Colonic mucosa (tissue), 4 donors: Measurements from ENCODE around the gene DGKZ. TPM values are rescaled to one million over a fixed set of nuclear protein-coding genes. Genes with fewer than 3 reads are reported as not detected.

ENCODE experiments used
- DNase-seq: peaks from one replicate; pipeline ENCODE4 v3.0.0-alpha.2; 2020
- H3K27ac ChIP-seq: fragments of 200-600 bp; one replicate; pipeline ENCODE4 v1.8.0; 2021
- H3K27me3 ChIP-seq: fragments of 200-600 bp; one replicate; pipeline ENCODE4 v1.8.0; 2021
- H3K36me3 ChIP-seq: fragments of 200-600 bp; one replicate; pipeline ENCODE4 v1.8.0; 2021
- H3K4me1 ChIP-seq: fragments of 200-600 bp; one replicate; pipeline ENCODE4 v1.8.0; 2021; ENCODE audit warnings: mild to moderate bottlenecking
- H3K4me3 ChIP-seq: fragments of 200-600 bp; one replicate; pipeline ENCODE4 v1.8.0; 2021
- H3K9ac ChIP-seq, 2 donors: one replicate each; pipeline ENCODE4 v1.7.0; 2013; ENCODE audit warnings: control low read depth in 2 of 2, low read depth in 2 of 2, low read length in 2 of 2
- H3K9me3 ChIP-seq: fragments of 200-600 bp; one replicate; pipeline ENCODE4 v1.8.0; 2021
- CTCF ChIP-seq: fragments of 200-600 bp; IDR thresholded peaks from one replicate; pipeline ENCODE4 v1.8.0; 2022; ENCODE audit warnings: antibody characterized with exemption, mild to moderate bottlenecking
- intact Hi-C: fragments of 100-400 bp; cut with DNase I; formaldehyde crosslinking; loops from one replicate; pipeline ENCODE4 v1.14.1; 2022
- total RNA-seq, 2 donors: library from RNA; stranded (reverse); fragmentation: NEBNext Ultra II Directional in 1 of 2; extraction: Animal tissue kit (Norgen Biotek cat#: 25700) in 1 of 2; gene quantifications; one replicate each; pipeline ENCODE4 v1.2.1, GENCODE V29; 2021
- donor health status: healthy.
- donor health status: DM: no; HTN: no; CAD: no.
- donor health status: DM: no; HTN: no; CAD: no.

The DGKZ gene
- total RNA-seq, 2 donors from 2014 or later = 42.7 to 83.8 TPM

- H3K27me3 ChIP-seq = peaks cover 16% of the 10 kb centered on the region
- no peak for DNase-seq
- no peak for TF ChIP-seq CTCF
- no peaks in the 10 kb centered on the region for H3K36me3 ChIP-seq
- H3K27ac ChIP-seq = no peak overlapping the region
- intact Hi-C loops = no loop called here
- H3K9ac ChIP-seq = no peak overlapping the region
- peaks cover 2% of the 10 kb centered on the region for H3K4me1 ChIP-seq
- H3K4me3 ChIP-seq = no peak overlapping the region
- H3K9me3 ChIP-seq = no peaks in the 10 kb centered on the region
Observed at GRCh38 chr11:46337626-46338345, 9.5 kb upstream of the DGKZ start.

- H3K9me3 ChIP-seq = no peaks in the 10 kb centered on the region
- no peaks in the 10 kb centered on the region for H3K4me1 ChIP-seq
- no peak for TF ChIP-seq CTCF
- intact Hi-C loops = no loop called here
- H3K27ac ChIP-seq = no peak overlapping the region
- no peak overlapping the region for H3K9ac ChIP-seq
- no peaks in the 10 kb centered on the region for H3K36me3 ChIP-seq
- DNase-seq = no peak
- peaks cover 8% of the 10 kb centered on the region for H3K27me3 ChIP-seq
- no peak overlapping the region for H3K4me3 ChIP-seq
Observed at GRCh38 chr11:46338636-46338987, 8.7 kb upstream of the DGKZ start.

GRCh38 chr11:46338988-46339666 is 8.1 kb upstream of the DGKZ start:
- Histone ChIP-seq H3K9me3 (no peaks in the 10 kb centered on the region), H3K9ac (no peak overlapping the region), H3K27me3 (peaks cover 2% of the 10 kb centered on the region), H3K36me3 (no peaks in the 10 kb centered on the region), H3K4me3 (no peak overlapping the region), H3K4me1 (no peaks in the 10 kb centered on the region), H3K27ac (no peak overlapping the region)
- no peak for TF ChIP-seq CTCF
- DNase-seq = no peak
- intact Hi-C loops = no loop called here

GRCh38 chr11:46339816-46340215 is 7.4 kb upstream of the DGKZ start:
- H3K36me3 ChIP-seq = no peaks in the 10 kb centered on the region
- no peak overlapping the region for H3K27ac ChIP-seq
- no peaks in the 10 kb centered on the region for H3K4me1 ChIP-seq
- H3K27me3 ChIP-seq = no peaks in the 10 kb centered on the region
- DNase-seq = no peak
- no peak for TF ChIP-seq CTCF
- no peak overlapping the region for H3K4me3 ChIP-seq
- no peak overlapping the region for H3K9ac ChIP-seq
- no peaks in the 10 kb centered on the region for H3K9me3 ChIP-seq
- intact Hi-C loops = no loop called here

GRCh38 chr11:46341454-46341853 is 5.8 kb upstream of the DGKZ start:
- intact Hi-C loops = no loop called here
- Histone ChIP-seq H3K36me3 (no peaks in the 10 kb centered on the region), H3K27me3 (no peaks in the 10 kb centered on the region), H3K9ac (no peak overlapping the region), H3K9me3 (no peaks in the 10 kb centered on the region), H3K4me1 (no peaks in the 10 kb centered on the region), H3K27ac (no peak overlapping the region), H3K4me3 (no peak overlapping the region)
- no peak for TF ChIP-seq CTCF
- DNase-seq = no peak
